ENCODE data around the gene SS18L1.

SS18L1 gene

DNA sequence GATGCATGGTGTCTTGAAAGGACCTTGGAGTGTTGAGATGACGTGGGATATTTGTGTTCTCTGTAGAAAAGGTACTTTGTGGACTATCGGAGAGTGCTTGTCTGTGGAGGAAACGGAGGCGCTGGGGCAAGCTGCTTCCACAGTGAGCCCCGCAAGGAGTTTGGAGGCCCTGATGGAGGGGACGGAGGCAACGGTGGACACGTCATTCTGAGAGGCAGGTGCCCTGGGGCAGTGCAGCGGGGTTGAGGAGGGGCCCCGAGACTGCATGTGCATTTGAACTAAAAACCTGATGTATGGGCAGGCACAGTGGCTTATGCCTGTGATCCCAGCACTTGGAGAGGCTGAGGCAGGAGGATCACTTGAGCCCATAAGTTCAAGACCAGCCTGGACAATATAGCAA is 52.2 kb downstream of the SS18L1 start:
- DNase-seq (ENCODE audit: low read depth): no peak

DNA sequence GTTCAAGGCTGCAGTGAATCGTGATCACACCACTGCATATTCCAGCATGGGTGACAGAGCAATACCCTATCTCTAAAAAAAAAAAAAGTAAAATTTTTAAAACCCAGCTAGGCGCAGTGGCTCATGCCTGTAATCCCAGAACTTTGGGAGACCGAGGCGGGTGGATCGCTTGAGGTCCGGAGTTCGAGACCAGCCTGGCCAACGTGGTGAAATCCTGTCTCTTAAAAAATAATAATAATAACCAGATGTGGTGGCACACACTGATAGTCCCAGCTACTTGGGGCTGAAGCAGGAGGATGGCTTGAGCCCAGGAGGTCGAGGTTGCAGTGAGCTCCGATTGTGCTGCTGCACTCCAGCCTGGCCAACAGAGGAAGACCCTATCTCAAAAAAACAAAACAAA is 52.7 kb downstream of the SS18L1 start:
- DNase-seq (ENCODE audit: low read depth): no peak

DNA sequence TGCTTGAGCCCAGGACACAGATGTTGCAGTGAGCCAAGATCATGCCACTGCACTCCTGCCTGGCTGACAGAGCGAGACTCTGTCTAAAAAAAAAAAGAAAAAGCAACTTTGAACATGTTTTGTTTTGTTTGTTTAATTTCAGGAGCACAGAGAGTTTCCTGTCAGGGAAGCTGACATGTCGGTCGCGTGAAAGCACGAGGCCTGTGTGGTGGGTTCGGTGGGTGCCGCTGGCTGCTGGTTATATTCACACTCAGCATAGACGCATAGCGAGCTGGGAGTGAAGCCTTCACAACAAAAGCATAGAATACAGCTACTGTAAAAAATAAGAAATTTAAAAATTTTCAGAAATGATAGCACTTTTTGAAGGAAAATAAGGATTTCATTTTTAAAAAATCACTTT is 53.7 kb downstream of the SS18L1 start:
- DNase-seq (ENCODE audit: low read depth): no peak

DNA sequence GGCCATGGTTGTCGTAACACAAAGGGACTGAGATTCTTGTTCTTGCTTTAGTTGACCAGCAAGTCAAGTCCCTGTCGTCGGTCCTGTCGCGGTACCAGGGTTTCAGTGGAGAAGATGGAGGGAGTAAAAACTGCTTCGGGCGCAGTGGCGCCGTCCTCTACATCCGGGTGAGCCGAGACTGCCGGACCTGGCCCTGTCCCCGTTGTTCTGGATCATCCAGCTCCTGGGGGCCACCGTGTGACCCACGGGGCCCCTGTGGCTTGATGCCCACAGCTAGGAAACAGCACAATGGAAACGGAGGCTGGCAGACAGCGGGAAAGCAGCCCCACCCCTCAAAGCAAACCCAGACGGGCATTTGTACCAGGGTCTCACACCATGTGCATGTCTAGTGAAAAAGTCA is 54.2 kb downstream of the SS18L1 start:
- DNase-seq (ENCODE audit: low read depth): no peak

DNA sequence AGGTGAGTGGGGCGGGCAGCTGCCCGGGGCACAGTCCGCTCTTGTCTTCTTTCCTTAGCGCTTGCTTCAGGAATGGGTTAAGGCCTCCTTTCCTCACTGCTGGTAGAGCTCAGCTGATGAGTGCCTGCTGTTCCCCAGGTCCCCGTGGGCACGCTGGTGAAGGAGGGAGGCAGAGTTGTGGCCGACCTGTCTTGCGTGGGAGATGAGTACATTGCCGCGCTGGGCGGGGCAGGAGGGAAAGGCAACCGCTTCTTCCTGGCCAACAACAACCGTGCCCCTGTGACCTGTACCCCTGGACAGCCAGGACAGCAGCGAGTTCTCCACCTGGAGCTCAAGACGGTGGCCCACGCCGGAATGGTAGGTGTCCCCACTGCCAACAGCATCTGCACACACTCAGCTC is 54.9 kb downstream of the SS18L1 start:
- no peak for DNase-seq (ENCODE audit: low read depth)

DNA sequence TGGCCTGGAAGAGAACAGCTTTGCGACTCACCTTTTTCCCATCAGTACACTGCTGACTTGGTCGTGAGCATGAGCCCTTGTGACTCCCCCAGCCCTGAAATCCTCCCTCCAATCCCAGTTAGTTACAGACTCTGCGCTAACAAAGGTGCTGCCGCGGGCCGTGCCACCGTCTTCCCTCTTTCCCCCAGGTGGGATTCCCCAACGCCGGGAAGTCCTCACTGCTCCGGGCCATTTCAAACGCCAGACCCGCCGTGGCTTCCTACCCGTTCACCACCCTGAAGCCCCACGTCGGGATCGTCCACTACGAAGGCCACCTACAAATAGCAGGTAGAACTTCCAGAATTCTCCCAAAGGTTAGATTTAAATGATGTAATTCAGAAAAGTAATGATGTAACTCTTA is 55.4 kb downstream of the SS18L1 start:
- DNase-seq (ENCODE audit: low read depth): no peak

DNA sequence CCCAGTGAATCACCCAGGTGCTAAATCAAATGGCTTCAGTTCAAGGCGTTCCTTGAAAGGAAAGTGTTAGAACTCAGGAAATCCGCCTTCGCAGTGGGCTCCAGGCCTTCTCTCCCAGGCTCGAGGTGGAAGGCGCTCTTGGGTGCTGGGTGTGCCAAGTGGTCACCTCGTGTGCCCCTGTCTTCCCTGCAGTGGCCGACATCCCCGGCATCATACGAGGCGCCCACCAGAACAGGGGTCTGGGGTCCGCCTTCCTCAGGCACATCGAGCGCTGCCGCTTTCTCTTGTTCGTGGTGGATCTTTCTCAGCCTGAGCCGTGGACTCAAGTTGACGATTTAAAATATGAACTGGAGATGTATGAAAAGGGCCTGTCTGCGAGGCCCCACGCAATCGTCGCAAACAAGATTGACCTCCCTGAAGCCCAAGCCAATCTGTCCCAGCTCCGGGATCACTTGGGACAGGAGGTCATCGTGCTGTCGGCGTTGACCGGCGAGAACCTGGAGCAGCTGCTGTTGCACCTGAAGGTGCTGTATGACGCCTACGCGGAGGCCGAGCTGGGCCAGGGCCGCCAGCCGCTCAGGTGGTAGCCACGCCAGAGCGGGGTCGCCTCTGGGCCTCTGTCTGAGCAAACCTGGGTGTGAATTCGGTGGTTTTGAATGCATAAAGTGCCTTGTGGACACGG is 57.1 kb downstream of the SS18L1 start:
- DNase-seq (ENCODE audit: low read depth): no peak

DNA sequence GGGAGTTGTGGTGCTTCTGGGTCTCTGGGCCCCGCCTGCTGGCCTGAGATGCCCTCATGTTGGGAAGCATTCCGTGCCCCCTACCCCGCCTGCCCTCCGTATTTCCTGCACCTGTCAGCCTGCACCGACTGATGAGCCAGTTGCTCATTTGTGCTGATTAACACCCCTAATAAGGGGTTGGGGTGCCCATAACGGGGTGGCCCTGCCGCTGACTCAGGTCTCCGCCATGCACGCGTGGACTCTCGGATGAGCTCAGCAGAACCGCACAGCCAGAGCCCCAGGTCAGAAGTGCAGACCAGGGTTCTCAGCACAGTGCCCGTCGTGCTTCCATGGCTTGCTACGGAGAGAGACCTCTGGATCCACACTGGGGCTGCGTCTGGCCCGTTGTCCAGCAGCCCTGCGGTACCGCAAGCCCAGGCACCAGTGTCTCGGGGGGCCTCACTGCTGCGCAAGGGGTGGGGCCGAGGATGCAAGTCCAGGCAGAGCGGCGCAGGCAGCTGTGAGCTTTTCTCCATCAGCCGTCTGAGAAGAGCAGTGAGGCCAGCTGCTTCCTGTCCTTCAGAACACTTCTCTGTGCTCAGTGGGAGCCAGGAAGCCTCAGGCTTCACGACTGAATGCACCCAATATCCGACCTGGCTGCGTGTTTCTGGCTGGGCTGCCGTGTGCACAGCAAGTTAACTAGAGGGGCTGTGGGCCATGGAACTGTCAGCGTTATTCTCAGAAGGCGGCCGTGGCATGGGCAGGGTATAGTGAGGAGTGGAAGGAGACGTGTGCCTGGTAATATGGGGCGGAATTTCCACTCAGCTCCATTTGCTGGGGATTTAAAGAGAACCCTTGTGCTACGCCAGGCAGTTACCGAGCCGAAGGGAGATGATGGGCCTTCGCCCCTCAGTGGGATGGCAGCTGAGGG is 57.9 kb downstream of the SS18L1 start:
- DNase-seq (ENCODE audit: low read depth): no peak

DNA sequence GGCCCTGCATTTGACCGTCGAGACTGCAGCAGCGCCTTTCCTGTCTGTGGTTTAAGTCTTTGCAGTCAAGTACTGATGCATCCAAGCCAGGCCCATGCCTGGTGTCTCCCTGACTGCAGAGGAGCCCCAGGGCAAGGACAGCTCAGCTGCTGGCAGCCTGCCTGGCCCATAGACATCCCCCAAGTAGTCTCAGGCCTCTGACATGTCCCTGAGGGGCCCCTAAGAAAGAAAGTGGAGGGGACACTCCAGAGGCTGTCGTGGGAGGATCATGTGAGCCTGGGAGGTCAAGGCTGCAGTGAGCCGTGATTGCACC is 58.5 kb downstream of the SS18L1 start:
- DNase-seq (ENCODE audit: low read depth): peak; percentile 31

DNA sequence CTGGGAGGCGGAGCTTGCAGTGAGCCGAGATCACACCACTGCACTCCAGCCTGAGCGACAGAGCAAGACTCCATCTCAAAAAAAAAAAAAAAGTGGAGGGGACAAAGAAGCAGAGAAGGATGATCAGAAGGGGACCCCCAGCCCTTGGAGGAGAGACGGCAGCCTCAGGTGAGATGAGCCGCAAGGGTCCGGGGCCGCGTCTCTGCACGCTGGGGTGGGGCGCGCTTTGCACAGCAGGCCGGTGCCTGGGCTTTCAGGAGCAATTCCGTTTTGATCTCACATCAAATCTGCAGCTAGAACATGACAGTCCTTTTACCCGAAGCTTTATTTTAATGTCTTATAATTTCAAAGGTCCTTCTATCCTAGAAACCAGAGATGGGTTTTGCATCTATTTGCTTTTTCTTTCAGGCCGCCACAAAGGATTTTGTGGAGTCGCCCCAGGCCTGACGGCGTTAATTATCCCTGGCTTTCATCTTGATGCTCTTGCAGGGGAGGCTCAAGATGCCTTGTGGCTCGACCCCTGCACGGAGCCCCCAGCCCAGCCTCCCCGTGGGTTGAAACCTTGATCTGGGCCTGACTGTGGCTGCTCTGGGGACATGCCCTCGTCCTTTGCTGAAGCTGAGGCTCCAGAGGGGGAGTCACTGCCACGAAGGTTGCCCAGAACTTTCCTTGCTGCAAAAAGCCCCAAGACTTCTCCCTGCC is 59.3 kb downstream of the SS18L1 start:
- DNase-seq (ENCODE audit: low read depth): no peak

DNA sequence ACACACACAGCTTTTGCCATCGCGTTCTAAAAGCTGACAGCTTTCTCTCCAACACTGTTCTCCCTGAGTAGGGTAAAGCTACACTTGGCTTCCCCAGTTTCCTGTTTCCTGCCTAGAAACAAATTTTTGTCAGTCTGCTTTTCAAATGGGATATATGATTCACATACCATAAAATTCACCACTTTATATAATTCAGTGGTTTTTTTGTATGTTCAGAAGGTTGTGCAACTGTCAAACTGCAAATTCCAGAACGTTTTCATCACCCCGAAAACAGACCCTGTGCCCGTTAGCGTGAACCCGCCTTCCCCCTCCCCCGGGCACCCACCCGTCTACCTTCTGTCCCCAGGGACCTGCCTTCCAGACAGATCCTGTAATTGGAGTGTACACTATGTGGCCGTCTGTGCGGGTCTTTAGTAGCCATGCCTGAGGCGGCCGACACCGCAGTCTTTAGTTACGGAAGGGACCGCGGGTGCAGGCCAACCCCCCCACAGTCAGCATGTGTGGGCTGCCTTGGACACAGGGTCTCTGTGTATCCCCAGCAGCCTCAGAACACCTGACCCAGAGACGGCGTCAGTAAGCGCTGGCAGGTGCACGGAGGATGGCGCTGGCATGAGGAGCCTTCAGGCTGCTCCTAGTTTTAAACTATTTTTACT is 59.9 kb downstream of the SS18L1 start:
- peak; percentile 74 for DNase-seq (ENCODE audit: low read depth)

DNA sequence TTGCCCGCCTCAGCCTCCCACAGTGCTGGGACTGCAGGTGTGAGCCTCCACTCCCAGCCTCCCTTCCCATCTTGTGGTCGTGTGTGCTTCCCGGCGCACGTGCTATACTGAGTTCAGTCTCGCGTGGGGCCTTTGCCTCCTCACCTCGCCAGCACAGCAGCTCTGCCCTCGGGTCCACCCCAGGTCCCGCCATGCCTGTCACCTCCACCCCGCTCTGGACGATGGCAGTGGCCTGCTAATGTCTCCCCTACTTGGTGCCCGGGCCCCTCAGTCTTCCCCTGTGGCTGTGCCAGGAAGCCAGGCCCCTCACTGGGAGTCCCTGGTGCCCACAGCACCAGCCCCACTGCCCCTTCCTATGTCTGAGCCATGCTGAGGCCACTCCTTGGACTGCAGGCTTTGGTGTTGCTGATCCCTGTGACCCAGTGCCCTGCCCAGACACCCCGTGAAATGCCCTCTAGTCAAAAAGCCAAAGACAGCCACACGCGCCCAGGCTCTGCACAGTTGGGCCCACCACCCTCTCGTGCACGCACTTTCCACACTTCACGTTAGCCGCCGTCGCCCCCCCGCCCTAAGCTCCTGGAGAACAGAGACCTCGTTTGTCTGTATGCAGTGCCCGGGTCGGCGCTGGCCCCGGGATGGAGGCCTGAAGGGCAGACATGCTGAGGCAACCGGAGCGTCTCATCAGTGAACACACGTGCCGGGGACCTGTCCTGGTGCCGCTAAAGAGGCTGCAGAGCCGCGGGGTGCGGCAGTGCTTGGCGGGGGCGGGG is 62.2 kb downstream of the SS18L1 start:
- DNase-seq (ENCODE audit: low read depth): no peak

DNA sequence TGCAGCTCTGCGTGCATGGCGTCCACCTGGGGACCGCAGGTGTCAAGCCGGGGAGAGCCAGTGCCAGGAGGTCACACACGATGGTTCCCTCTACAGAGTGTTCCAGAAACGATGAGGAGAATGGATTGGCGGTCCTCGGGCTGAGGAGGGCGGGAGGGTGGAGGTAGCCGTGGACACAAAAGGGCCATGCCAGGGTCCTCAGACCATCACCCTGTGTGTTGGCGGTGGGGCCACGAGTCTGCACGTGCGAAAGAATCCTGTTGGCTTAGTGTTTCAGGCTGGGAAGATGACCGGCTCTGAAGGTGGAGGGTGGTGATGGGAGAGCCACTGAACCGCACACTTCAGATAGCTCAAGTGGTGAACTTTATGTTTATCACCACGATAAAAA is 62.8 kb downstream of the SS18L1 start:
- DNase-seq (ENCODE audit: low read depth): no peak

DNA sequence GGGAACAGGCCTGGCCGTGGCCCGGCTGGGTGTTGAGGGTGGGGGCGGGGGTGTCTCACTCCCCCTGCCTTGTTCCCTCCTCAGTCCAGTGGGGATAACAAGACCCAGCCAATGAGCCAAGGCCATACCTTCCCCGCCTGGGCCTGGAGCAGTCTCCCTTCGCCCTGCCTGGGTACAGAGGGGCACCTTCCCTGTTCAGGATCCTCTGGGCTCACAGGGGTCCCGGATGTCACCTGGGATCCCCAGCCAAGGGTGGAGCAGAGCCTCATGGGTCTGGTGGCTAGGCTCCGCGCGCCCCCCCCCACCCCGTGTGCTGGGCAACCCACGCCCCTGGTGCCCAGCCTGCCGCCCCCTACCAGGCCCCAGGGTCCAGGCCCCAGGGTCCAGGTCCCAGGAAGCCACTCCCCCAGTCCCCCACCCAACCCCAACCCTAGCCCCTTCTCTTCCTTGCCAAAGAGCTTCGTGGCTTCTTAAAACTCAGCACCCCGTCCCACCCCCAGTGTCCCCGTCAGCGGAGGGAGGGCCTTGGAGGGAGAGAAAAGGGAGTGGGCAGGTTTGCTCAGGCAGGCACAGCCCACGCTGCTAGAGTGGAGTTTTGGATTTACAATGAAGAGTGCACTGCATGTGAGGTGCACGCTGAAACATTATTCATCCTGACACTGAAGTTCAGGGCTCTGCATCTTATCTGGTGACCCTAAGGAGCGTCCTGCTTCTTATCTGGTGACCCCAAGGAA is 64.7 kb downstream of the SS18L1 start:
- no peak for DNase-seq (ENCODE audit: low read depth)

DNA sequence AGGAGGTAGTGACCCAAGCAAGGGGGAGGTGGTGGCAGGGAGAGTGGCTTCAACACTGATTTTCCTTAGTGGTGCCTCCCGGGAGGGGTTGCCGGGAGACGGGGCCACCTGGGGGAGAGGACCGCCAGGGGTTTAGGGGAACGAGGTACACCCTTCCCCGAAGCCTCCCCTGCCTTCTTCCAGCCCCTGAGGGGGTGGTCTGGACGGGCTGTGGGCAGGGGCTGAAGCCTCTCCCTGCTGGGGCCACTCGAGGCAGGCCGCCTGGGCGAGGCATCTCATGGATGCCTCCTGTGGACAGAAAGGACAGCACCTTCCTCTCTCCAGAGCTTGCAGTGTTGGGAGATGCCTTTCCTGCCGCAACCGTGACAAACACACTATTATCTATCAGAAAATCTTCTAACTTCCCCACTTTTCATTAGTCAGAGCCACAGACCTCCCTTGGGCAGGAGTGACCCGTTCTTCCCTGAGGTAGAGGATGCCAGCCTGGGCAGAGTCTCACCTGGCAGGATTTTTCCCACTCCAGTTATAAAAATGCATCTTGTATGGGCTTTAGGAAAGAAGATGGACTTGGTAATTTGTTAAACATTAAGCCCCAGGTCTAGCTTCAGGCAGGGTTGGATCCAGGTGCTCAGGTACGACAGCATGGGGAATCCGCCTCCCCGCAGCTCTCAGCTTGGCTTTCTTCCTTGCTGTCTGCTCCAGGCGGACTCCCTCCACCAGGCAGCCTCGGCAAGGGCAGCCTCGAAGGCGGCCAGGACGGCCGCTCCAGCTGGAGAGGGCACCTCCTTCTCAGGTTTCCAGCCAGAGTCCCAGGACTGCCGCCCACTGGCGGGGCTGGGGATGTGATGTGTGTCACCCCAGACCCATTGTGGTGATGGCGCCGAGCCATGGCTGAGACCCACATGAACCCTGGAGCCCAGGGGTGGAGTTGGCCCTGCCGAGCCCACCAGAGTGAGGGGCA is 65.5 kb downstream of the SS18L1 start:
- DNase-seq (ENCODE audit: low read depth): no peak

DNA sequence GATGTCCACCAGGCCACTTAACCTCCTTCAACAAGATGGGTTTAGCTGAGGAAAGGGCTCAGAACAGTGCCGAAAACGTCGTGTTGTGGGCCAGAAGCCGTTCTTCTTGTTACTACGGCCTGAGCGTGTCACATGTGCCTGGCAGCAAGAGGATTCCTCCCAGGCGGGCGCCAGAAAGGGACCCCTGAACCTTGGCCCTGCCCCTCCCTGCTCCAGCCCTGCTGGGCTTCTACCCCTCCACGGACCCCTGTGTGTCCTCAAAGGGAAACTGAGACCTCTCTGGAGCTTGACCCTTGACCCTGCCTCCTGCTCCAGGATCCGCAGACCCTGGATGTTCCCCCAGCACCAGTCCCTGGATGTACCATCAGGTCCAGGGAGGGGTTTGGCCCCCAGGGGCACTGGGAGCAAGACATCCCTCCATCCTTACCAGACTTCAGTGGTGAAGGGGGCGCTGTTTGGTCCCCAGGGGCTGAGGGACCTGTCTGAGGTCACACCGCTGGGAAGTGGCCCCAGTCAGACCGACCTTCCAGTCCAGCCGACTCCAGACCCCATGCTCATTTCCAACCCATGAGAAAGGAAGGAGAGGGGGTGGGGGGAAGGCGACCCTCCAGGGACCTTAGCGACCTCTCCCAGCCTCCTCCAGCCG is 66.4 kb downstream of the SS18L1 start:
- no peak for DNase-seq (ENCODE audit: low read depth)

DNA sequence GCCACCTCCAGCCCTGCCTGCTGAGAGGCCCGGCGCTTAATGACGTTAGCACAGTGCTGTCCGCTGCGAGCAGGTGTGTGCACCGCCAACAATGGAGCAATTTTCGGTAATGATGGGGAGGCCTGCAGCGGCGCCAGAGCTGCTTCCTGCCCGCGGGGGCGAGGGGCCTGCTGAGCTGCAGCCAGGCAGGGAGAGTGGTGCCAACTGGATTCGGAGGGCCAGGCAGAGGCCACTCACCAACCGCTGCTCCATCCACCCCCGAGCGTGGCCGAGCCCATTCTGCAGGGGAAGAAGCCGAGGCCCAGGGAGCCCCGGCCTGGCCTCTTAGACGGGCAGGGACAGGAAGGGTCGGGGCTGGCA is 66.9 kb downstream of the SS18L1 start:
- no peak for DNase-seq (ENCODE audit: low read depth)

DNA sequence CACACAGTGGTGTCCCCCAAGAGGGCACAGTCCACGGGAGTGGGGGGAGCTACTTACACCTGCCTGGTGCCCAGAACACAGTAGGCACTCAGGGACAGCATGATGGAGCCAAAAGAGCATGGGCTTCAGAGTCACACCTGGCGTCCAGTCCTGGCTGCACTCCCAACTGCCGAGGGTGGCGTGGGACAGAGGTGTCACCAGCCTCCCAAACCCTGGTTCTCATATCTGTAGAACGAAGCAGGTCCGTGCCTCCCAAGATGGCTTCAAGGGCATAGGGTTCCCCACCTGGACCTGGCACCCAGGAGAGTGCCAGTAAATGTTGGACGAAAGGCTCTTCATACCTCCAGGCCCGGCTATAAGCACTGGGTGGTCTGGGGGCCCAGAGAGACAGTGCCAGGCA is 67.6 kb downstream of the SS18L1 start:
- DNase-seq (ENCODE audit: low read depth): no peak

DNA sequence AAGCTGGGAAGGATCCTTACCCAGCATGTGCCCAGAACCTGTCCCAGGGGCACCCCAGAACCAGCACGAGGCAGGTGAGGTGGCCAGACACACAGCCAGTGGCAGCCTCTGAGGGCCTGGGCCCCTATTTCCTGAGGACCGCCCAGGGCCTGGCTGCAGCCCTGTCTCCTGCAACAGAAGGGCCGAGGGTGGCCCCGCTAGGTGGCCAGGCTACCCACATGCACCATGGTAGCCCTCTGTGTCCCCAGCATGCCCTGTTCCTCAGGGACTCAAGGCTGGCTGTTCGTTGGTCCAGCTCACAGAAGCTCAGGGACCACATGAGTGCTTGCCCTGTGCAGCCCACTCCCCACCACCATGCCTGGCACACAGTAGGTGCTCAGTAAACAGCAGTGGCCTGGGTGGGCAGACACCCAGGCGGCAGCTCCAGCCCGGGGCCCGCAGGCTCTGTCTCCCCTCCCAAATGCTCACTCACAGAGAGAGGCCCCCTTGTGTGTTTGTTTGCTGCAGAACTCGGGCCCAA is 68.3 kb downstream of the SS18L1 start:
- no peak for DNase-seq (ENCODE audit: low read depth)
